Stimulated activated CD8-positive, alpha-beta memory T cell treated with anti-CD3 and anti-CD28 coated beads, Interleukin-4, amount 100 ng/mL, for 48 hours (primary cell): Measurements from ENCODE around the gene PPP1R36.
A peak's percentile ranks its signal among the peaks of the same experiment; 100 is the strongest.
"Not testable (repeated sequence)": the region's sequence is repeated elsewhere in the genome, so short reads cannot be mapped to it uniquely, and the experiment has no call there.

Source experiments
- DNase-seq: peaks from one replicate; pipeline ENCODE4 v3.0.0-alpha.2; 2020

Gene PPP1R36

GRCh38 chr14:64617872-64618408, 68.2 kb downstream of the PPP1R36 start:
- DNase-seq: not testable (repeated sequence)

DNA sequence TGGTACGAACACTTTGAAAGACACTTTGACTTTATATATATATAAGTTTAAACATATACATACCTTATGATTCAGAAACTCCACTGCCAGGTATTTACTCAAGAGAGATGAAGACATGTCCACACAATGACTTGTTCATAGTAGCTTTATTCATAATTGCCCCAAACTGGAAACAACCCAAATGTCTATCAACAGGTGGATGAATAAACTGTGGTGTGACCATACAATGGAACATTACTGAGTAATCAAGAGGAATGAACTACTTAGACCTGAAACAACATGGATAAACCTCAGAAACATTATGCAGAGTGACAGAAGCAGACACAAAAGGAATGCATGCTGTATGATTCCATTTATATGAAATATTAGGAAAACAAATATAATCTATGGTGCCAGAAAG, 71.1 kb downstream of the PPP1R36 start:
- no peak for DNase-seq

- DNase-seq: no peak
These were observed 73.9 kb downstream of the PPP1R36 start for GRCh38 chr14:64623554-64624165.

DNA sequence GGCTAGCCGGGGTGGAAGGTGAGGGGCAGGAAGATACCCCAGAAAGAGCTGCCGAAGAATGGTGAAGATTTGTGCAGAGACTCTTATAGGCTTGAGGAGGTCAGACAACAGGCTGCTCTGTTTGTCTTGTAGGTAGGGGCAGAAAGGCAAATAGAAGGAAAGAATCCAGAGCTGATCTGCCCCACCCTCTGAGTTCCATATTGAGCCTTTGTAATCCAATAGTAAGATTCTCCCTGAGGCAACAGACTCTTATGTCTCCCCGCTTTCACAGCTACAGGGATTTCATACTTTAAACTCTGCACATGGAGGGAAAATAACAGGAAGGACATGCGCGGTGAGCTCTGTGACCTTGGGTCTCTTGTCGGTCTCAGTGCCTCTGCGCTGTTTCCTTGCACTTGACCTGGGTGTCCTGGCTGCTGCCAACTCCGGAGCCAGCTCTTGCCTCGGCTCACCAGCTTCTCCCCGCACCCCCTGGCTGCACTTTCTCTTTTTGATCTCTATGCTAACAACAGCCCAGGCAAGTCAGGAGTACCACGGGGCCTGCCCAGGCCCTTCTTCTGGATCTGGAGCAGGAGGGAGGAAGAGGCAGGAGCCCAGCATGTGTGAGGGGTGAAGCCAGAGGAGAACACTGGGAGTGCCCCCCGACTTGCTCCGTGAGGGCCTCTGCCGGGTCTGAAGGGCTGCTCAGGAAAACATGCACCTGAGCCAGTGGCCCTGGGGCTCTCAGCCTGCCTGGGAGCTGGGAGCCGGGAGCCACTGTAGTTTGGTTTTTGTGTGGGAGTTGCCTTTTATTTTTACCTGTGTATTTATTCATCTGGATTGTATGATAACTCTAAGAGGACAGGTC, 75.8 kb downstream of the PPP1R36 start:
- no peak for DNase-seq

DNA sequence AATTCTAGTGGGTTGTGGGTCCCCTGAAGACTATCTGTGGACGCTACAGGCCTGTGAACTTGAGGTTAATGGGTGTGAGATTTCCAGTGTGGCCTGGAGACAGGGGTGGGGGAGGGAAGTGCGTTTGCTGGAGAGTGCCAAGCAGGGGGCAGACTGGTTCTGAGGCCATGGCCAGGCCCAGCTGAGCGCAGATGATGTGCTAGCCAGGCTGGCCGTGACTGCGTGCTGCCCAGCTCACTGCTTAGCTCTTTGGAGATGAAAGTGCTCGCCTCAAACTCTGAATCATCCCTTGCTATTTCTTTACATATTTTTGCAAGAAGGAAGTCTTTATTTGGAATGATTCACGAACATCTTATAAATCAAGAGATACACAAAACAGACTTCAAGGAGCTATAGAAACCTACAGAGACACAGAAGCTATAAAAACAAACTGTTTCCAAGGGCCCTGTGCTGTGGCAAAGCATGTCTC, 79.2 kb downstream of the PPP1R36 start:
- no peak for DNase-seq

- no peak for DNase-seq
These were observed 81.0 kb downstream of the PPP1R36 start for GRCh38 chr14:64630778-64631177.

DNA sequence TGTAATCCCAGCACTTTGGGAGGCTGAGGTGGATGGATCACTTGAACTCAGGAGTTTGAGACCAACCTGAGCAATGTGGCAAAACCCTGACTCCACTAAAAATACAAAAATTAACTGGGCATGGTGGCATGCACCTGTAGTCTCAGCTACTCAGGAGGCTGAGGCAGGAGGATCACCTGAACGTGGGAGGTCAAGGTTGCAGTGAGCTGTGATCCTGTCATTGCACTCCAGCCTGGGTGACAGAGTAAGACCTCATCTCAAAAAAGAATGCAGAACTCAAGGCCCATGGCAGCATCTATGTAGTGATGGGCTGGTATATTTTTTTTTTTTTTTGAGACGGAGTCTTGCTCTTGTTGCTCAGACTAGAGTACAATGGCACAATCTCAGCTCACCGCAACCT, 81.5 kb downstream of the PPP1R36 start:
- not testable (repeated sequence) for DNase-seq

GRCh38 chr14:64632056-64632455, 82.3 kb downstream of the PPP1R36 start:
- no peak for DNase-seq

DNA sequence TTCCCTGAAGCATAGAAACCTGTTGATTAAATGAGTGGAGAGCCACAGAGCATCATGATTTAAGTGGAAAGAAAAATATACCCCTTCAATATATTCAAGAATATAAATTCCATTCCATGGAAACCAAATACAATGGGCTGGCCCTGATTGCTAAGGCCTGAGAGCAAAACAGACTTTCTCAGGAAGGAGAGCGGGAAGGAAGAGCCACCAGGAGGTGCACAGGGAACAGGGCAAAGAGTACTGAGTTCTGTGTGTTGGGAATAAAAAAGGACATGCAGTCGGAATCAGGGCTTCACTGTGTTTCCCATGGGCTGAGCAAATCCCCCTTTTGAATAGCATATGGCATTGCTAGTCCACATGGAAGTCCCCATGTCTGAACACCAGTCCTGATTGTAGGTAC, 84.8 kb downstream of the PPP1R36 start:
- no peak for DNase-seq

DNA sequence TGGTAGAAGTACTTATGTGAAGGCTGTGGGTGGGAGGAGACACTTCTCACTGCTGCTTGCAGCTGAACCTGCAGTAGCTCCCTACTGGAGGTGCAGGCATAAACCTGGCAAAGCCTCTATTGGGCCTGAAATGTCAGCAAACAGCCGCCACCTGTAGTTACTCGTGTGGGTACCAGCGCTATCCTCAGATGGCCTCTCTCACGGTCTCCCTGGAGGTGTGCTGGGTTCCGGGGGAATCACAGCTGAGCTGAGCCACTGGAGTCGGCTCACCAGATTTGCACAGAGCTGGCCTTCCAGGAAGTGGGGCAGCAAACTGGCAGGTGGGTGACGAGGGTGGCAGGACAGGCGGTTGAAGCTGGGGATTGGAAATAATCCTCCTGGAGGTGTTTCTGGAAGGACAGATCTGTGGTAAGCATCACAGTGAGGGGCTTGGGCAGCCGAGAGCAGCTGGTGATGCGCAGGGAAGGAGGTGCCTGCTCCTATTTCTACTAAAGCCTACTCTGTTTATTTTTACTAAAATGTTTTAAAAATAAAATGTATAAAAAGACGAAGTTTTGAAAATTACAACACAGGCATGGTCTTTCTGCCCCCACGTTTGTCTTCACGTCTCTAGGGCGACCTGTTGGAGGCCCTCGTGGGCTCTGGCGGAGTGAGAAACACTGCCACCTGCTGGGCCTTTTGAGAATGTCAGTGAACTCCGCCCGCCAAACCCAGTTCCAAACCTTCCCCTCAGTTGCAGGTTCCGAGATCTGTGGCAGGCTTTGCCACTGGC, 86.6 kb downstream of the PPP1R36 start:
- peak; percentile 85 for DNase-seq

GRCh38 chr14:64636980-64637429, 87.2 kb downstream of the PPP1R36 start:
- no peak for DNase-seq

DNA sequence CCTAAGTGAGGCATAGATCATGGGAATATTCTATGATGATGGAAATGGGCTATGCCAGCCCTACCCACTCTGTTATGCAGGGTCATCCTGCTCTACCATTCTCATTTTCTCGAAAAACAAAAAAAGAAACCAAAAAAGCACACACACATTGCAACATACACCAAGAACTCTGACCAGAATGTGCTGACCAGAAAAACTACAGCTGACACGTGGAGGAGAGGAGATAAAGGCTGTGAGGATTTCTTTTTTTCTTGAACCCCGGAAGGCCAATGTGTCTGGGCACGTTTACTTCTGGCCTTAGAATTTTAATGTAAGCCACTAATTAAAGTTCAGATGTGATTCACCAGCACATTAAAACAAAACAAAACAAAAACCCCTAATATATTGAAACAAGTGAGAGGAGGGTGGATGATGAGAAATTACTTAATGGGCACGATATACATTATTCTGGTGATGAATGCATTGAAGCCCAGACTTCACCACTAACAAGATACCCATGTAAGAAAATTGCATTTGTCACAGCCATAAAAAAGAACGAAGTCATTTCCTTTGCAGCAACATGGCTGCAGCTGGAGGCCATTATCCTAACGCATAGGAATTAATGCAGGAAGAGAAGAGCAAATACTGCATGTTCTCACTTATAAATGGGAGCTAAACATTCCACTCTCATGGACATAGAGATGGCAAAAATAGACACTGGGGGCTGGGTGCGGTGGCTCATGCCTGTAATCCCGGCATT, 88.1 kb downstream of the PPP1R36 start:
- DNase-seq: no peak

DNA sequence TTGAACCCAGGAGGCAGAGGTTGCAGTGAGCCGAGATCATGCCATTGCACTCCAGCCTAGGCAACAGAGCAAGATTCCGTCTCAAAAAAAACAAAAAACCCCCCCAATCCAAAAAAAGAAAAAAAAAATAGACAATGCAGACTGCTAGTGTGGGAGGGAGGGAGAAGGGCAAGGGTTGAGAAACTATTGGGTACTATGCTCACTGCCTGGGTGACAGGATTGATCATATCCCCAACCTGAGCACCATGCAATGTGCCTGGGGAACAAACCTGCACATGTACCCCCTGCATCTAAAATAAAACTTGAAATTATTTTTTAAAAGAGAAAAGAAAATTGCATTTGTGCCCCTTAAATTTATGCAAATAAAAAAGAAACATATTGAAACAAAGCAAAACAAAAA, 88.9 kb downstream of the PPP1R36 start:
- DNase-seq: no peak
